ENCODE measurements around the gene PDC. TPM values are rescaled to one million over a fixed set of nuclear protein-coding genes. Genes with fewer than 3 reads are reported as not detected.

PDC gene
- total and polyA plus RNA-seq, 8 donors, result not detected

- no peaks in the 10 kb centered on the region for H3K36me3 ChIP-seq
- DNase-seq, result no peak
- intact Hi-C loops (cut with DNase I; ENCODE audit: low total_unique reads), result no loop called here
- no peaks in the 10 kb centered on the region for H3K27me3 ChIP-seq
- WGBS, 5 donors, result 57 to 68% (median 65%) methylated on average over 3 of the region's 3 CpGs
- TF ChIP-seq EP300 (IDR thresholded peaks at IDR 0.05), result no peak
- no peak for TF ChIP-seq CTCF (IDR thresholded peaks at IDR 0.05)
- TF ChIP-seq POLR2A (IDR thresholded peaks at IDR 0.05), result no peak
- no peak for TF ChIP-seq POLR2AphosphoS5 (IDR thresholded peaks at IDR 0.05)
- no peak overlapping the region for H3K27ac ChIP-seq
- H3K9me3 ChIP-seq, result no peaks in the 10 kb centered on the region
- H3K4me1 ChIP-seq, result no peaks in the 10 kb centered on the region
- H3K4me3 ChIP-seq, result no peak overlapping the region
Observed at GRCh38 chr1:186456729-186457255, 4.1 kb downstream of the PDC start.

GRCh38 chr1:186454981-186455380, 5.9 kb downstream of the PDC start:
- peak in 1 of 2 donors; percentile 5 for DNase-seq
- Histone ChIP-seq H3K4me1 (no peaks in the 10 kb centered on the region), H3K4me3 (no peak overlapping the region), H3K27ac (no peak overlapping the region), H3K9me3 (no peaks in the 10 kb centered on the region), H3K27me3 (no peaks in the 10 kb centered on the region), H3K36me3 (no peaks in the 10 kb centered on the region)
- intact Hi-C loops (cut with DNase I; ENCODE audit: low total_unique reads), result no loop called here
- TF ChIP-seq EP300 (IDR thresholded peaks at IDR 0.05), result no peak
- no peak for TF ChIP-seq POLR2A (IDR thresholded peaks at IDR 0.05)
- WGBS, 5 donors, result 36 to 45% (median 45%) methylated on average over 3 of the region's 3 CpGs

- H3K36me3 ChIP-seq, result no peaks in the 10 kb centered on the region
- no peak for DNase-seq
- no peaks in the 10 kb centered on the region for H3K27me3 ChIP-seq
- no peaks in the 10 kb centered on the region for H3K9me3 ChIP-seq
- H3K27ac ChIP-seq, result no peak overlapping the region
- H3K4me3 ChIP-seq, result no peak overlapping the region
- TF ChIP-seq POLR2AphosphoS5 (IDR thresholded peaks at IDR 0.05) (no peak), CTCF (IDR thresholded peaks at IDR 0.05) (no peak), POLR2A (IDR thresholded peaks at IDR 0.05) (no peak), EP300 (IDR thresholded peaks at IDR 0.05) (no peak)
- H3K4me1 ChIP-seq, result no peaks in the 10 kb centered on the region
- 87 to 92% (median 89%) methylated on average over 4 of the region's 4 CpGs for WGBS, 5 donors
- intact Hi-C loops (cut with DNase I; ENCODE audit: low total_unique reads), result no loop called here
Observed at GRCh38 chr1:186446152-186446551, 14.8 kb downstream of the PDC start.

GRCh38 chr1:186443638-186444037, 17.3 kb downstream of the PDC start:
- H3K36me3 ChIP-seq, result no peaks in the 10 kb centered on the region
- intact Hi-C loops (cut with DNase I; ENCODE audit: low total_unique reads), result no loop called here
- DNase-seq, result no peak
- H3K9me3 ChIP-seq, result no peaks in the 10 kb centered on the region
- H3K4me3 ChIP-seq, result no peak overlapping the region
- WGBS, 5 donors, result 83 to 93% (median 89%) methylated on average over 2 of the region's 2 CpGs
- H3K27ac ChIP-seq, result no peak overlapping the region
- H3K27me3 ChIP-seq, result no peaks in the 10 kb centered on the region
- H3K4me1 ChIP-seq, result no peaks in the 10 kb centered on the region
- TF ChIP-seq POLR2AphosphoS5 (IDR thresholded peaks at IDR 0.05), result no peak
- TF ChIP-seq POLR2A (IDR thresholded peaks at IDR 0.05), result no peak
- no peak for TF ChIP-seq EP300 (IDR thresholded peaks at IDR 0.05)
- TF ChIP-seq CTCF (IDR thresholded peaks at IDR 0.05), result no peak

GRCh38 chr1:186442651-186443375, 18.1 kb downstream of the PDC start:
- WGBS, 5 donors, result 31 to 36% (median 33%) methylated on average over 1 of the region's 1 CpG
- Histone ChIP-seq H3K4me1 (no peaks in the 10 kb centered on the region), H3K4me3 (no peak overlapping the region), H3K27ac (no peak overlapping the region), H3K36me3 (no peaks in the 10 kb centered on the region), H3K9me3 (no peaks in the 10 kb centered on the region), H3K27me3 (no peaks in the 10 kb centered on the region)
- TF ChIP-seq EP300 (IDR thresholded peaks at IDR 0.05), result no peak
- no peak for TF ChIP-seq POLR2A (IDR thresholded peaks at IDR 0.05)
- no peak for TF ChIP-seq POLR2AphosphoS5 (IDR thresholded peaks at IDR 0.05)
- DNase-seq, result no peak
- intact Hi-C loops (cut with DNase I; ENCODE audit: low total_unique reads), result no loop called here

All from stomach (tissue), 9 donors.